ENCODE results near the gene MRAP2. TPM values are rescaled to one million over a fixed set of nuclear protein-coding genes. Genes with fewer than 3 reads are reported as not detected.
"Not testable (repeated sequence)": the region's sequence is repeated elsewhere in the genome, so short reads cannot be mapped to it uniquely, and the experiment has no call there.

Gene MRAP2
- total RNA-seq, 1 donor from 2014 or later: not detected

DNA sequence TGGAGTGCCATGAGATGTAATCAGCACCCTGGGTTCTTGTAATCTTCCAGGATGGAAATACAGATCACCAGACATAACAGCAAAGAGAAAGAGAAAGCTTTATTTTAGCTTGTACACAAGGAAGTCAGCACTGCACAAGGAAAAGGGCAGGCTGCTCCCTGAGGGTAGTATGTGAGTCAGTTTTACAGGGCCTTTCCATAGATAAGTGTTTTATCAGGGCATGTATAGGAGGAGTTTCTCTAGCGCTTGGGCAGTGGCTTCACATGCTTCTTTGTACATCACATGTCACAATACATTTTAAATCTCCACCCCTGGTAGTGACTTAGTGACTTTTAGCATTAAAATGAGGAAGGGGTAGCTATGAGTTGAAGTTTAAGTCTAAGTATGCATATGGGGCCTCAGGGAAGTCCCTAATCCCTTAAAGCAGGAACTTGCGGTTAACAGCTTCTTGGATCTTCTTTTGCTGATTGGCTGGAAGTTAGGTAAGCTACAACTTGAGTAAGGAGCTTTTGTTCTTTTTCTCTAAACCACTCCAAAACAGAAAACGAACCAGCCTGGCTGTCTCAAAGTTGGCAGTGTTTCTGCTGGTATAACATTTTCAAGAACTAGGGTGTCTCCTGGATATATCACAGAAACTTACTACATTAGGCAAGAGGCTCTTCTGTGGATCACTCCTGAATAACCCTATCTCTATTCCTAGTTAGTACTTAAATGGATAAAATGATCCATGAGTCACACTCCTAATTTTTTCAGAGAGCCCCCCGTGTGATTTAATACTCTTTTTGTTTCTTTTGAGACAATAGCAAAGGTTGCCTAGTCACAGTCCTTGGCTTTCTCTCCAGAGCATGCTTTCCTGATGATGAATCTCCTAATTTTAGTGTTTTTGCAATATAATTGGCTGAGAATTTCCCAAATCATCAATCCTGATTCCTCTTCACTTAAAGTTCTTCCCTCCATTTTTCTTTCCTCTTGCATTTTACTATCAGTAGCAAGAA is 60.2 kb downstream of the MRAP2 start:
- POLR2A ChIA-PET: interaction anchor here (0.7 kb wide), 1 partner anchor 207 kb away, joined by 3 read pairs; no protein-coding TSS in a partner anchor

DNA sequence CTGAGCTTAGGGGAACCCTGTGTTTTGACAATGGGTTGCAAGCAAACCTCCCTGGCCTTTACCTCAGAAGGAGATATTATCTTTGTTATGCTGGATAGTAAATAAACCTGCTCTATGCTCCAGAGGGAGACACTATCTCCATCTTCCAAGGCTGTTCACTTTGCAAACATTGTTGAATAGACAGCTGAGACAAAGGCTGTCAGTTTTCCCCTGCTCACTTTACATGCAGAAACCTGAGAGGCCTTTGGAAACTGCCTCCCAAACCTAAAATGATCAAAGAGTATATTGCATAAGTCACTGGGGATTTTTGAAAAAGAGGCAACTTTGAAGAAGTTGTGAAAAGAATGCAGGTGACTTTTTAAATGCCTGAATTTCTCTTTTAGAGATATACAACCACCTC is 61.6 kb downstream of the MRAP2 start:
- ATAC-seq (ENCODE audit: low read depth): no peak
- CTCF ChIA-PET: no interaction called here
- no peaks in the 10 kb centered on the region for H3K36me3 Mint-ChIP-seq (ENCODE audit: low read depth)

More for the DNA sequence above, 60.2 kb downstream of the MRAP2 start:
- no peak overlapping the region for H3K4me3 Mint-ChIP-seq
- H3K9me3 Mint-ChIP-seq: no peaks in the 10 kb centered on the region
- TF ChIP-seq CTCF (IDR thresholded peaks at IDR 0.05): no peak
- ATAC-seq (ENCODE audit: low read depth): no peak
- no peak overlapping the region for H3K27ac Mint-ChIP-seq
- H3K27me3 Mint-ChIP-seq: peaks cover under 1% of the 10 kb centered on the region
- H3K36me3 Mint-ChIP-seq (ENCODE audit: low read depth): no peaks in the 10 kb centered on the region
- no peaks in the 10 kb centered on the region for H3K4me1 Mint-ChIP-seq
- DNase-seq: no peak
- CTCF ChIA-PET: no interaction called here
- intact Hi-C loops (cut with micrococcal nuclease): no loop called here

DNA sequence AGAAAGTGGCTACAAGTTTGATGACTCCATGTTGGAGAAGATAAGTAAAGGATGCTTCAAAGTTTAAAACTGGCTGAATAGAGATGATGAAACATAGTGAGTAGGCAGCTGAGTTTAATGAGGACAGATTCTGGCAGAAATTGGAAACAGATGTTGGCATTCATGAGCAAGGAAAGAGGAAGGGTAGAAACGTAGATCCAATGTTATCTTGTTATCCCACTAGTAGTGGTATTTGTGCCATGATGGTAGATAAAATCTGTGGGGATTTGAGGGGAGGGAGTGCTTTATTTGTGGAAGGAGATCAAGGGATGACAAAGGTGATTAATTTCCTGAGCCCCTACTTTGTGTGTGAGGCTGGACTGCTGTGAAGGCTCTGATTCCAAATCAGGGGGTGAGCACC is 69.5 kb downstream of the MRAP2 start:
- H3K27me3 Mint-ChIP-seq: peaks cover 14% of the 10 kb centered on the region
- intact Hi-C loops (cut with micrococcal nuclease): no loop called here
- DNase-seq (no peak), ATAC-seq (ENCODE audit: low read depth) (no peak)
- H3K4me1 Mint-ChIP-seq: no peaks in the 10 kb centered on the region
- no peak for TF ChIP-seq CTCF (IDR thresholded peaks at IDR 0.05)
- H3K4me3 Mint-ChIP-seq: no peak overlapping the region
- POLR2A ChIA-PET: no interaction called here
- H3K9me3 Mint-ChIP-seq: no peaks in the 10 kb centered on the region
- H3K27ac Mint-ChIP-seq: no peak overlapping the region
- CTCF ChIA-PET: no interaction called here
- no peaks in the 10 kb centered on the region for H3K36me3 Mint-ChIP-seq (ENCODE audit: low read depth)

More for the DNA sequence above, 61.6 kb downstream of the MRAP2 start:
- no peak overlapping the region for H3K4me3 Mint-ChIP-seq
- POLR2A ChIA-PET: no interaction called here
- H3K9me3 Mint-ChIP-seq: no peaks in the 10 kb centered on the region
- no peaks in the 10 kb centered on the region for H3K27me3 Mint-ChIP-seq
- H3K4me1 Mint-ChIP-seq: no peaks in the 10 kb centered on the region
- intact Hi-C loops (cut with micrococcal nuclease): no loop called here
- no peak for DNase-seq
- no peak overlapping the region for H3K27ac Mint-ChIP-seq
- no peak for TF ChIP-seq CTCF (IDR thresholded peaks at IDR 0.05)

- intact Hi-C loops (cut with micrococcal nuclease); H3K4me1 Mint-ChIP-seq; ATAC-seq (ENCODE audit: low read depth); POLR2A ChIA-PET; DNase-seq; H3K9me3 Mint-ChIP-seq; H3K4me3 Mint-ChIP-seq; H3K36me3 Mint-ChIP-seq (ENCODE audit: low read depth); H3K27ac Mint-ChIP-seq; CTCF ChIA-PET: not testable (repeated sequence)
- H3K27me3 Mint-ChIP-seq: peaks cover 14% of the 10 kb centered on the region
These were observed 71.8 kb downstream of the MRAP2 start for GRCh38 chr6:84105215-84105924.

DNA sequence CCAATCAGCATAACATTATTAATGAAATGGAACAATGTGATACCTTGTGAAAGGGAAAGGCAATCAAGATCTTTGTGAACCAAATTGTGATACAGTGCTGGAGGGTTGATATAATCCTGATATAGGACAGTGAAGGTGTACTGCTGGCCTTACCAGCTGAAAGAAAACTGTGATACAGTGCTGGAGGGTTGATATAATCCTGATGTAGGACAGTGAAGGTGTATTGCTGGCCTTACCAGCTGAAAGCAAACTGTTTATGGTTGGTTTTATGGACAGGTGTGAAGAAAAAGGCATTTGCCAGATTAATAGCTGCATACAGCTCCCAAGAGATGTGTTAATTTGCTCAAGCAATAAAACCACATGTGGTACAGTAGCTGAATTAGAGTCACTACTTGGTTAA is 73.9 kb downstream of the MRAP2 start:
- no peak for ATAC-seq (ENCODE audit: low read depth)
- ChIA-PET POLR2A (no interaction called here), CTCF (no interaction called here)
- H3K27me3 Mint-ChIP-seq: peaks cover 9% of the 10 kb centered on the region
- H3K4me1 Mint-ChIP-seq: no peaks in the 10 kb centered on the region
- H3K4me3 Mint-ChIP-seq: no peak overlapping the region
- intact Hi-C loops (cut with micrococcal nuclease): no loop called here
- no peaks in the 10 kb centered on the region for H3K36me3 Mint-ChIP-seq (ENCODE audit: low read depth)
- no peaks in the 10 kb centered on the region for H3K9me3 Mint-ChIP-seq
- no peak for DNase-seq
- H3K27ac Mint-ChIP-seq: no peak overlapping the region
- TF ChIP-seq CTCF (IDR thresholded peaks at IDR 0.05): no peak

- H3K36me3 Mint-ChIP-seq (ENCODE audit: low read depth); H3K4me1 Mint-ChIP-seq; H3K4me3 Mint-ChIP-seq; DNase-seq; intact Hi-C loops (cut with micrococcal nuclease); CTCF ChIA-PET; H3K27ac Mint-ChIP-seq; POLR2A ChIA-PET; H3K27me3 Mint-ChIP-seq; ATAC-seq (ENCODE audit: low read depth); H3K9me3 Mint-ChIP-seq: not testable (repeated sequence)
These were observed 77.8 kb downstream of the MRAP2 start for GRCh38 chr6:84111351-84111750.

- H3K9me3 Mint-ChIP-seq; H3K36me3 Mint-ChIP-seq (ENCODE audit: low read depth); intact Hi-C loops (cut with micrococcal nuclease): not testable (repeated sequence)
These were observed 81.5 kb downstream of the MRAP2 start for GRCh38 chr6:84114933-84115594.

More at GRCh38 chr6:84114933-84115594, 81.5 kb downstream of the MRAP2 start:
- ATAC-seq (ENCODE audit: low read depth); H3K27ac Mint-ChIP-seq; POLR2A ChIA-PET; H3K4me3 Mint-ChIP-seq; H3K4me1 Mint-ChIP-seq; DNase-seq; CTCF ChIA-PET; H3K27me3 Mint-ChIP-seq: not testable (repeated sequence)

Data from activated B cell treated with CpG ODN at 0.5 μM for 24 hours (primary cell).